K562 (cell line): ENCODE results near the gene MATN1. TPM values are rescaled to one million over a fixed set of nuclear protein-coding genes. Genes with fewer than 3 reads are reported as not detected.

ENCODE experiments used
- CHD1 ChIP-seq: fragments of 200-600 bp; sonication (generic); IDR thresholded peaks from one replicate; pipeline ENCODE4 v1.6.1; 2012; ENCODE audit warnings: mild to moderate bottlenecking, moderate library complexity, low read length, inconsistent platforms
- ELF4 ChIP-seq: fragments of 450-650 bp; formaldehyde crosslinking; IDR thresholded peaks from 2 replicates; pipeline ENCODE4 v1.4.0; 2022; ENCODE audit warnings: missing genetic modification characterization
- FOXA1 ChIP-seq: fragments of 450-650 bp; IDR thresholded peaks from 2 replicates; pipeline ENCODE4 v1.6.1; 2016; ENCODE audit warnings: mild to moderate bottlenecking, borderline replicate concordance
- HNRNPK ChIP-seq: fragments of 200-400 bp; formaldehyde crosslinking; IDR thresholded peaks from one replicate; pipeline ENCODE4 v1.6.1; 2018; ENCODE audit warnings: mild to moderate bottlenecking, low read depth, low read length; ENCODE audit not compliant: poor library complexity, severe bottlenecking
- HNRNPL ChIP-seq: fragments of 200-400 bp; formaldehyde crosslinking; IDR thresholded peaks from 2 replicates; pipeline ENCODE4 v1.6.1; 2017; ENCODE audit warnings: low read depth, mild to moderate bottlenecking, low read length
- KAT7 ChIP-seq: sonication (generic); formaldehyde crosslinking; IDR thresholded peaks from 2 replicates; pipeline ENCODE4 v1.8.0; 2022; ENCODE audit warnings: missing genetic modification reagents, mild to moderate bottlenecking, borderline replicate concordance
- MECOM ChIP-seq: fragments of 250-450 bp; sonication (Bioruptor Pico); IDR thresholded peaks from 2 replicates; pipeline ENCODE4 v1.8.0; 2022; ENCODE audit warnings: inconsistent platforms
- NFXL1 ChIP-seq: fragments of 450-650 bp; formaldehyde crosslinking; IDR thresholded peaks from 2 replicates; pipeline ENCODE4 v1.4.0; 2021; ENCODE audit warnings: mild to moderate bottlenecking
- POLR2H ChIP-seq: IDR thresholded peaks from 2 replicates; pipeline ENCODE4 v1.6.1; 2016; ENCODE audit warnings: missing genetic modification characterization, low read depth, mild to moderate bottlenecking, control low read depth, missing compliant biosample characterization, moderate library complexity
- SMARCE1 ChIP-seq: fragments of 450-650 bp; IDR thresholded peaks from 2 replicates; pipeline ENCODE4 v1.7.1; 2016; ENCODE audit warnings: mild to moderate bottlenecking
- TCF7L2 ChIP-seq: fragments of 150-350 bp; IDR thresholded peaks from 2 replicates; pipeline ENCODE4 v1.6.1; 2016; ENCODE audit warnings: low read depth, mild to moderate bottlenecking, low read length, moderate library complexity
- ZNF184 ChIP-seq: sonication (generic); formaldehyde crosslinking; IDR thresholded peaks from 2 replicates; pipeline ENCODE4 v1.5.0; 2020; ENCODE audit warnings: missing genetic modification reagents
- ZNF263 ChIP-seq: sonication (generic); formaldehyde crosslinking; IDR thresholded peaks from 2 replicates; pipeline ENCODE4 v1.8.0; 2022; ENCODE audit warnings: mild to moderate bottlenecking, missing genetic modification reagents, borderline replicate concordance
- ZNF717 ChIP-seq: fragments of 250-450 bp; sonication (Bioruptor Pico); IDR thresholded peaks from 2 replicates; pipeline ENCODE4 v1.5.0; 2021
- polyA plus RNA-seq, 8 experiments: library from polyadenylated mRNA; depleted of rRNA in 4 of 8; stranded (reverse) in 5 of 8; unstranded in 3 of 8; fragments of >200 nt; fragmentation: Nextera tagmentation in 2 of 8; fragmentation: Illumina TruSeq in 1 of 8; extraction: Ambion mirVana in 2 of 8; extraction: Trizol in 1 of 8; gene quantifications; 2 replicates each; pipeline versions ENCODE4 v1.2.1 to v1.2.3, GENCODE V29; 2011 to 2014; ENCODE audit warnings: inconsistent platforms in 1 of 8, missing spikeins in 1 of 8
- total RNA-seq, 7 experiments: library from RNA; depleted of rRNA in 6 of 7; stranded (reverse); fragments of >200 nt in 6 of 7; fragmentation: Illumina TruSeq in 2 of 7; extraction: Trizol in 2 of 7; gene quantifications; 2 replicates each; pipeline versions ENCODE4 v1.2.1 to v1.2.3, GENCODE V29; 2011 to 2021; ENCODE audit warnings: low replicate concordance in 1 of 7
- TF ChIP-seq, protein P1 (sequence below): sonication (generic); formaldehyde crosslinking; IDR thresholded peaks from 2 replicates; pipeline ENCODE4 v1.8.0; 2023; ENCODE audit warnings: missing genetic modification reagents, mild to moderate bottlenecking, borderline replicate concordance
- TF ChIP-seq, protein P2 (sequence below): fragments of 150-350 bp; conservative IDR thresholded peaks from 2 replicates; pipeline ENCODE4 v1.6.1; 2014; ENCODE audit warnings: low read length
- TF ChIP-seq, protein P3 (sequence below): fragments of 450-650 bp; IDR thresholded peaks from one replicate; pipeline ENCODE4 v1.6.1; 2018; ENCODE audit warnings: mild to moderate bottlenecking, moderate library complexity; ENCODE audit not compliant: partially characterized antibody

Gene MATN1
- total and polyA plus RNA-seq, 9 of the 15 experiments (the other 6 are each of a cell fraction or from before 2014, with no cell fraction given), result 0.10 to 2.3 (median 1.2) TPM

DNA sequence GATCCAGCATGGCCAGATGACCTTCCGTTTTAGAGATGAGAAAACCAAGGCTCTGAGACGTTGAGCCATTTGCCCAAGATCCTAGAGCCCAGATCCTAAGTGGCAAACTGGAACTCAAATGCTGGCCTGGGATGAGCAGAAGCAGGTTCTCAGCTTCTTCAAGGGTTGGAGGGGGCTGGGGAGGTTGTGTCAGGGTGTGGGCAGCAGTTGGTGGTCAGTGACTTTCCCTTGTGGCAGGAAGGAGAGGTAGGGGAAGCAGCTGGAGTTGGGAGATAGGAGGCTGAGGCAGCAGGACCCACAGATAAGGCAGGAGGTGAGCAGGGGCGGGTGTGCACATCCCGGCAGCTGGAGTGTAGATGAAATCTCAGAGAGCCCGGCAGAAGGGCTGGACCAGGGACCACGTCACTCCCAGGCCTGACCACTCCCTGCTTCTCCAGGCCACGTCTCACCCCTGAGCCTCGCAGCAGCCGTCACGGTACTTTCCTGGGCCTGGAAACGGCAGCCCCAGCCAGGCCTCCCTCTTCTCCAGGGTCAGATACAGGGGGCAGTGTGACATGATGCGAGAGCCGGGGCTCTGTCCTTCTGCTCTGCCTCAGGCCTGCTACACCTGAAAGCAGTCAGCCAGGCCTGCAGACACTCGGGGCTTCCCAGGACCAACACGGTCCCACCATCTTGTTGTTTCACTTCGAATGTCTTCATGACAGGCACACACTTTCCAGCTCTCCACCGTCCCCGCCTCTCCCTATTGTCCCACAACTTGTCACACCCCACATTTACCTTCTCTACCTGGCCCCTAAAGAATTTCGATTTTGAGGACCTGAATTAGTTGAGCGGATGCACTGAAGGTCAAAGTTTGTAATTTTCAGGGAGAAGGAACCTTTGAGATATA is 45.7 kb upstream of the MATN1 start (continued):
- TF ChIP-seq HNRNPK, result no peak
- TF ChIP-seq CHD1, result no peak
- peak; percentile 100 for TF ChIP-seq ELF4 (CRISPR knock-in tag)
- TF ChIP-seq ZNF184, result no peak
- no peak for TF ChIP-seq ZNF717
- peak; percentile 100 for TF ChIP-seq SMARCE1
- TF ChIP-seq FOXA1, result no peak
- TF ChIP-seq, protein P1, sequence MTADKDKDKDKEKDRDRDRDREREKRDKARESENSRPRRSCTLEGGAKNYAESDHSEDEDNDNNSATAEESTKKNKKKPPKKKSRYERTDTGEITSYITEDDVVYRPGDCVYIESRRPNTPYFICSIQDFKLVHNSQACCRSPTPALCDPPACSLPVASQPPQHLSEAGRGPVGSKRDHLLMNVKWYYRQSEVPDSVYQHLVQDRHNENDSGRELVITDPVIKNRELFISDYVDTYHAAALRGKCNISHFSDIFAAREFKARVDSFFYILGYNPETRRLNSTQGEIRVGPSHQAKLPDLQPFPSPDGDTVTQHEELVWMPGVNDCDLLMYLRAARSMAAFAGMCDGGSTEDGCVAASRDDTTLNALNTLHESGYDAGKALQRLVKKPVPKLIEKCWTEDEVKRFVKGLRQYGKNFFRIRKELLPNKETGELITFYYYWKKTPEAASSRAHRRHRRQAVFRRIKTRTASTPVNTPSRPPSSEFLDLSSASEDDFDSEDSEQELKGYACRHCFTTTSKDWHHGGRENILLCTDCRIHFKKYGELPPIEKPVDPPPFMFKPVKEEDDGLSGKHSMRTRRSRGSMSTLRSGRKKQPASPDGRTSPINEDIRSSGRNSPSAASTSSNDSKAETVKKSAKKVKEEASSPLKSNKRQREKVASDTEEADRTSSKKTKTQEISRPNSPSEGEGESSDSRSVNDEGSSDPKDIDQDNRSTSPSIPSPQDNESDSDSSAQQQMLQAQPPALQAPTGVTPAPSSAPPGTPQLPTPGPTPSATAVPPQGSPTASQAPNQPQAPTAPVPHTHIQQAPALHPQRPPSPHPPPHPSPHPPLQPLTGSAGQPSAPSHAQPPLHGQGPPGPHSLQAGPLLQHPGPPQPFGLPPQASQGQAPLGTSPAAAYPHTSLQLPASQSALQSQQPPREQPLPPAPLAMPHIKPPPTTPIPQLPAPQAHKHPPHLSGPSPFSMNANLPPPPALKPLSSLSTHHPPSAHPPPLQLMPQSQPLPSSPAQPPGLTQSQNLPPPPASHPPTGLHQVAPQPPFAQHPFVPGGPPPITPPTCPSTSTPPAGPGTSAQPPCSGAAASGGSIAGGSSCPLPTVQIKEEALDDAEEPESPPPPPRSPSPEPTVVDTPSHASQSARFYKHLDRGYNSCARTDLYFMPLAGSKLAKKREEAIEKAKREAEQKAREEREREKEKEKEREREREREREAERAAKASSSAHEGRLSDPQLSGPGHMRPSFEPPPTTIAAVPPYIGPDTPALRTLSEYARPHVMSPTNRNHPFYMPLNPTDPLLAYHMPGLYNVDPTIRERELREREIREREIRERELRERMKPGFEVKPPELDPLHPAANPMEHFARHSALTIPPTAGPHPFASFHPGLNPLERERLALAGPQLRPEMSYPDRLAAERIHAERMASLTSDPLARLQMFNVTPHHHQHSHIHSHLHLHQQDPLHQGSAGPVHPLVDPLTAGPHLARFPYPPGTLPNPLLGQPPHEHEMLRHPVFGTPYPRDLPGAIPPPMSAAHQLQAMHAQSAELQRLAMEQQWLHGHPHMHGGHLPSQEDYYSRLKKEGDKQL (CRISPR knock-in tag), result no peak
- peak; percentile 87 for TF ChIP-seq MECOM (CRISPR knock-in tag)
- TF ChIP-seq HNRNPL, result no peak
- no peak for TF ChIP-seq TCF7L2
- TF ChIP-seq ZNF263 (CRISPR knock-in tag), result peak; percentile 67; the same call in 1 of the 2 replicates
- TF ChIP-seq POLR2H, result peak; percentile 87
- TF ChIP-seq, protein P2, sequence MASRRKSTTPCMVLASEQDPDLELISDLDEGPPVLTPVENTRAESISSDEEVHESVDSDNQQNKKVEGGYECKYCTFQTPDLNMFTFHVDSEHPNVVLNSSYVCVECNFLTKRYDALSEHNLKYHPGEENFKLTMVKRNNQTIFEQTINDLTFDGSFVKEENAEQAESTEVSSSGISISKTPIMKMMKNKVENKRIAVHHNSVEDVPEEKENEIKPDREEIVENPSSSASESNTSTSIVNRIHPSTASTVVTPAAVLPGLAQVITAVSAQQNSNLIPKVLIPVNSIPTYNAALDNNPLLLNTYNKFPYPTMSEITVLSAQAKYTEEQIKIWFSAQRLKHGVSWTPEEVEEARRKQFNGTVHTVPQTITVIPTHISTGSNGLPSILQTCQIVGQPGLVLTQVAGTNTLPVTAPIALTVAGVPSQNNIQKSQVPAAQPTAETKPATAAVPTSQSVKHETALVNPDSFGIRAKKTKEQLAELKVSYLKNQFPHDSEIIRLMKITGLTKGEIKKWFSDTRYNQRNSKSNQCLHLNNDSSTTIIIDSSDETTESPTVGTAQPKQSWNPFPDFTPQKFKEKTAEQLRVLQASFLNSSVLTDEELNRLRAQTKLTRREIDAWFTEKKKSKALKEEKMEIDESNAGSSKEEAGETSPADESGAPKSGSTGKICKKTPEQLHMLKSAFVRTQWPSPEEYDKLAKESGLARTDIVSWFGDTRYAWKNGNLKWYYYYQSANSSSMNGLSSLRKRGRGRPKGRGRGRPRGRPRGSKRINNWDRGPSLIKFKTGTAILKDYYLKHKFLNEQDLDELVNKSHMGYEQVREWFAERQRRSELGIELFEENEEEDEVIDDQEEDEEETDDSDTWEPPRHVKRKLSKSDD, result no peak
- TF ChIP-seq NFXL1, result 0 out of 2 replicates have a peak, but pooled peaks have one; percentile 12
- no peak; the same call in 1 of the 2 replicates for TF ChIP-seq KAT7 (CRISPR knock-in tag)
- TF ChIP-seq, protein P3, sequence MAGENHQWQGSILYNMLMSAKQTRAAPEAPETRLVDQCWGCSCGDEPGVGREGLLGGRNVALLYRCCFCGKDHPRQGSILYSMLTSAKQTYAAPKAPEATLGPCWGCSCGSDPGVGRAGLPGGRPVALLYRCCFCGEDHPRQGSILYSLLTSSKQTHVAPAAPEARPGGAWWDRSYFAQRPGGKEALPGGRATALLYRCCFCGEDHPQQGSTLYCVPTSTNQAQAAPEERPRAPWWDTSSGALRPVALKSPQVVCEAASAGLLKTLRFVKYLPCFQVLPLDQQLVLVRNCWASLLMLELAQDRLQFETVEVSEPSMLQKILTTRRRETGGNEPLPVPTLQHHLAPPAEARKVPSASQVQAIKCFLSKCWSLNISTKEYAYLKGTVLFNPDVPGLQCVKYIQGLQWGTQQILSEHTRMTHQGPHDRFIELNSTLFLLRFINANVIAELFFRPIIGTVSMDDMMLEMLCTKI, result no peak
